BLaER1 (cell line): ENCODE data around the gene TP53INP2.
"Not testable (repeated sequence)": the region's sequence is repeated elsewhere in the genome, so short reads cannot be mapped to it uniquely, and the experiment has no call there.

Experiments used
- H3K27ac ChIP-seq: shearing (Covaris generic); formaldehyde crosslinking; 2 replicates; pipeline ENCODE4 v1.8.1; 2022
- H3K27me3 ChIP-seq: shearing (Covaris generic); formaldehyde crosslinking; 2 replicates; pipeline ENCODE4 v1.8.1; 2022
- H3K36me3 ChIP-seq: shearing (Covaris generic); formaldehyde crosslinking; 2 replicates; pipeline ENCODE4 v1.8.1; 2022
- H3K4me1 ChIP-seq: shearing (Covaris generic); formaldehyde crosslinking; 2 replicates; pipeline ENCODE4 v1.8.1; 2022
- H3K4me2 ChIP-seq: shearing (Covaris generic); formaldehyde crosslinking; 2 replicates; pipeline ENCODE4 v1.8.1; 2022
- H3K4me3 ChIP-seq: shearing (Covaris generic); formaldehyde crosslinking; 2 replicates; pipeline ENCODE4 v1.8.1; 2022
- H3K9ac ChIP-seq: shearing (Covaris generic); formaldehyde crosslinking; 2 replicates; pipeline ENCODE4 v1.8.1; 2022
- H3K9me3 ChIP-seq: shearing (Covaris generic); formaldehyde crosslinking; 2 replicates; pipeline ENCODE4 v1.8.1; 2022
- H4K20me1 ChIP-seq: shearing (Covaris generic); formaldehyde crosslinking; 2 replicates; pipeline ENCODE4 v1.8.1; 2022
- Cebpa-rat ChIP-seq: shearing (Covaris generic); IDR thresholded peaks from 2 replicates; pipeline ENCODE4 v1.8.1; 2022

The TP53INP2 gene

GRCh38 chr20:34704177-34705007, at the start of gene TP53INP2:
Gene TP53INP2, plus strand, starts transcription at chr20:34704344. Its CDS starts 4,396 bp downstream, at chr20:34708740.
- Histone ChIP-seq H3K27ac (peak within 1 kb of the TSS; percentile 96), H3K4me3 (peak within 1 kb of the TSS; percentile 92), H3K9ac (peak within 1 kb of the TSS; percentile 94), H3K27me3 (no peaks in the 10 kb centered on the region), H3K4me2 (peak within 1 kb of the TSS; percentile 82), H3K4me1 (peaks cover 54% of the 10 kb centered on the region), H4K20me1 (no peaks in the 10 kb centered on the region), H3K36me3 (no peaks in the 10 kb centered on the region), H3K9me3 (no peaks in the 10 kb centered on the region)
- no peak for TF ChIP-seq Cebpa-rat

- H3K27ac ChIP-seq, H3K4me1 ChIP-seq, H3K4me3 ChIP-seq, H3K9ac ChIP-seq, H3K27me3 ChIP-seq, H3K4me2 ChIP-seq, H3K9me3 ChIP-seq: not testable (repeated sequence)
- Histone ChIP-seq H4K20me1 (peaks cover 21% of the 10 kb centered on the region), H3K36me3 (peaks cover 28% of the 10 kb centered on the region)
Measured at GRCh38 chr20:34658654-34659053, 45.5 kb upstream of the TP53INP2 start.

- H3K4me1 ChIP-seq, H3K9ac ChIP-seq, H3K27ac ChIP-seq, H3K27me3 ChIP-seq, H3K4me3 ChIP-seq, H3K36me3 ChIP-seq, H3K4me2 ChIP-seq, H3K9me3 ChIP-seq: not testable (repeated sequence)
- H4K20me1 ChIP-seq = peaks cover 26% of the 10 kb centered on the region
Measured at GRCh38 chr20:34661811-34662210, 42.3 kb upstream of the TP53INP2 start.

GRCh38 chr20:34663213-34663943, 40.8 kb upstream of the TP53INP2 start:
- no peak overlapping the region for H3K4me2 ChIP-seq
- H3K4me1 ChIP-seq = no peaks in the 10 kb centered on the region
- no peaks in the 10 kb centered on the region for H3K36me3 ChIP-seq
- peaks cover 26% of the 10 kb centered on the region for H4K20me1 ChIP-seq
- H3K27ac ChIP-seq = no peak overlapping the region
- peaks cover 4% of the 10 kb centered on the region; the same call in 1 of the 2 replicates for H3K9me3 ChIP-seq
- TF ChIP-seq Cebpa-rat = no peak
- H3K27me3 ChIP-seq = no peaks in the 10 kb centered on the region
- no peak overlapping the region for H3K4me3 ChIP-seq
- H3K9ac ChIP-seq = no peak overlapping the region

- Histone ChIP-seq H4K20me1 (peaks cover 26% of the 10 kb centered on the region), H3K9me3 (peaks cover 11% of the 10 kb centered on the region; the same call in 1 of the 2 replicates)
- not testable (repeated sequence) for H3K36me3 ChIP-seq, H3K4me2 ChIP-seq, H3K4me3 ChIP-seq, H3K9ac ChIP-seq, H3K27me3 ChIP-seq, H3K27ac ChIP-seq, H3K4me1 ChIP-seq
Measured at GRCh38 chr20:34664751-34665150, 39.4 kb upstream of the TP53INP2 start.

GRCh38 chr20:34669094-34669493, 35.0 kb upstream of the TP53INP2 start:
- Histone ChIP-seq H3K4me2 (no peak overlapping the region), H3K4me3 (no peak overlapping the region), H3K27ac (no peak overlapping the region), H4K20me1 (peaks cover under 1% of the 10 kb centered on the region; the same call in 1 of the 2 replicates), H3K9me3 (peaks cover 11% of the 10 kb centered on the region; the same call in 1 of the 2 replicates), H3K36me3 (no peaks in the 10 kb centered on the region), H3K4me1 (no peaks in the 10 kb centered on the region), H3K27me3 (no peaks in the 10 kb centered on the region), H3K9ac (no peak overlapping the region)
- TF ChIP-seq Cebpa-rat = no peak

DNA sequence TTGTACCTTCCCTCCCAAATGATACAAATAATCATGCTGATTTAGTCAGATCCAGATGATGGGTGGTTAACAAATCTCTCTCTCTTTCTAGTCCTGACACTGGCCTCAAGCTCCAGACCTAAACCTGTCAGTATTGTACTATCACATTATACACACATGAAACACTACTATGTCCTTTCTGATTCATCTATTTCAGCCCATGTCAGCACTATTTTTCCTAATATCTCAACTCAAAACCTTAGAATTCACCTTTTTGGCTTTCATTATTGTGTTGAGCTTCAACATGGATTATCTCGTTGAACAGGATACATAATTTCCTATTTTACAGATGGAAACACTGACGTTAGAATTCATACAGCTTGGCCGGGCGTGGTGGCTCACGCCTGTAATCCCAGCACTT, 30.7 kb upstream of the TP53INP2 start:
- no peak overlapping the region for H3K9ac ChIP-seq
- no peak overlapping the region for H3K4me2 ChIP-seq
- TF ChIP-seq Cebpa-rat = no peak
- H3K9me3 ChIP-seq = peaks cover 11% of the 10 kb centered on the region; the same call in 1 of the 2 replicates
- peaks cover 24% of the 10 kb centered on the region for H3K4me1 ChIP-seq
- H4K20me1 ChIP-seq = peaks cover 6% of the 10 kb centered on the region; the same call in 1 of the 2 replicates
- H3K36me3 ChIP-seq = no peaks in the 10 kb centered on the region
- no peaks in the 10 kb centered on the region for H3K27me3 ChIP-seq
- H3K27ac ChIP-seq = no peak overlapping the region
- no peak overlapping the region for H3K4me3 ChIP-seq

DNA sequence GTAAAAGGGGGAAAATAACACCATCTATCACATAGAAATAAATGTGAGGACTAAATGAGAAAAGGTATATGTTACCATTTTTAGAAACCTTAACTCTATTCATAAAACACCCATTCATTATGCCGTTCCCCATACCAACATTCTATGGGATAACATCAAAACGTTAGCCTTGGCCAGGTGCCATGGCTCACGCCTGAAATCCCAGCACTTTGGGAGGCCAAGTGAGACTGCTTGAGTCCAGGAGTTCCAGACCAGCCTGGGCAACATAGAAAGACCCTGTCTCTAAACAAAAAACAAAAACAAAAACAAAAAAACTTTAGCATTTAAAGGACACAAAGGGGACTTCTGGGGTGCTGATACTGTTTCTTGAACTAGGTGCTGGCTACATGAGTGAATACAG, 28.6 kb upstream of the TP53INP2 start:
- Histone ChIP-seq H3K27ac (no peak overlapping the region), H3K4me1 (peaks cover 24% of the 10 kb centered on the region), H3K4me3 (peak overlapping the region; percentile 76; the same call in 1 of the 2 replicates), H3K4me2 (peak overlapping the region; percentile 94), H3K9me3 (no peaks in the 10 kb centered on the region), H4K20me1 (peaks cover 6% of the 10 kb centered on the region; the same call in 1 of the 2 replicates), H3K9ac (peak overlapping the region; percentile 84; the same call in 1 of the 2 replicates), H3K27me3 (no peaks in the 10 kb centered on the region), H3K36me3 (no peaks in the 10 kb centered on the region)
- no peak for TF ChIP-seq Cebpa-rat

- Histone ChIP-seq H3K9ac (peak overlapping the region; percentile 84), H3K9me3 (no peaks in the 10 kb centered on the region), H3K4me3 (peak overlapping the region; percentile 76), H3K27me3 (no peaks in the 10 kb centered on the region), H3K36me3 (no peaks in the 10 kb centered on the region), H3K27ac (peak overlapping the region; percentile 40; the same call in 1 of the 2 replicates), H3K4me2 (peak overlapping the region; percentile 94), H4K20me1 (peaks cover 6% of the 10 kb centered on the region; the same call in 1 of the 2 replicates), H3K4me1 (peaks cover 24% of the 10 kb centered on the region)
- no peak for TF ChIP-seq Cebpa-rat
Measured at GRCh38 chr20:34675993-34676641, 28.0 kb upstream of the TP53INP2 start.
